T-helper 1 cell treated with Interleukin-12 subunit alpha and Interleukin-12 subunit beta and Interleukin-4 antibody, amounts not matched to agents 30 ng/mL and 1 ng/mL, for 36 hours (primary cell): ENCODE measurements around the gene ZBTB39. TPM values are rescaled to one million over a fixed set of nuclear protein-coding genes. Genes with fewer than 3 reads are reported as not detected.
"Not testable (repeated sequence)": the region's sequence is repeated elsewhere in the genome, so short reads cannot be mapped to it uniquely, and the experiment has no call there.

Experiments used
- intact Hi-C: fragments of 100-400 bp; cut with micrococcal nuclease; formaldehyde crosslinking; loops from one replicate; pipeline ENCODE4 v1.15.1; 2024
- total RNA-seq: library from RNA; stranded (reverse); gene quantifications from 2 replicates; pipeline ENCODE4 v1.2.3, GENCODE V29; 2022

The ZBTB39 gene
- total RNA-seq, 1 donor from 2014 or later, result 9.7 TPM

- intact Hi-C loops, result no loop called here
These were observed 27.1 kb upstream of the ZBTB39 start for GRCh38 chr12:57033431-57033830.

GRCh38 chr12:57031789-57032188, 25.4 kb upstream of the ZBTB39 start:
- intact Hi-C loops, result loop anchor here (1.0 kb wide), 2 partner anchors 23 to 33 kb away; no protein-coding TSS in a partner anchor

- intact Hi-C loops, result loop anchor here (1.0 kb wide), 2 partner anchors 23 to 33 kb away; no protein-coding TSS in a partner anchor
These were observed 24.9 kb upstream of the ZBTB39 start for GRCh38 chr12:57031138-57031725.

GRCh38 chr12:57029457-57029856, 23.1 kb upstream of the ZBTB39 start:
- intact Hi-C loops, result no loop called here

- intact Hi-C loops, result no loop called here
These were observed 21.4 kb upstream of the ZBTB39 start for GRCh38 chr12:57027805-57028153.

- intact Hi-C loops, result no loop called here
These were observed 20.9 kb upstream of the ZBTB39 start for GRCh38 chr12:57027011-57027804.

- intact Hi-C loops, result no loop called here
These were observed 18.9 kb upstream of the ZBTB39 start for GRCh38 chr12:57025196-57025595.

GRCh38 chr12:57022324-57022723, 16.0 kb upstream of the ZBTB39 start:
- intact Hi-C loops, result not testable (repeated sequence)

GRCh38 chr12:57019983-57020719, 13.8 kb upstream of the ZBTB39 start:
- intact Hi-C loops, result no loop called here

- intact Hi-C loops, result no loop called here
These were observed 12.6 kb upstream of the ZBTB39 start for GRCh38 chr12:57018906-57019305.

- intact Hi-C loops, result not testable (repeated sequence)
These were observed 12.0 kb upstream of the ZBTB39 start for GRCh38 chr12:57018353-57018752.

- intact Hi-C loops, result no loop called here
These were observed 10.0 kb upstream of the ZBTB39 start, which contains the start of gene TAC3 for GRCh38 chr12:57016348-57016747. TSS of gene TAC3 (minus strand) at chr12:57016529. CDS start at chr12:57015797, 732 bp downstream.

GRCh38 chr12:57012600-57013465, 6.5 kb upstream of the ZBTB39 start:
- intact Hi-C loops, result no loop called here

GRCh38 chr12:57011438-57012424, 5.4 kb upstream of the ZBTB39 start:
- intact Hi-C loops, result no loop called here

- intact Hi-C loops, result no loop called here
These were observed 4.4 kb upstream of the ZBTB39 start for GRCh38 chr12:57010627-57011247.

- intact Hi-C loops, result no loop called here
These were observed 3.7 kb upstream of the ZBTB39 start for GRCh38 chr12:57009949-57010626.

- intact Hi-C loops, result loop anchor here (1.0 kb wide), 6 partner anchors 23 to 283 kb away; partner anchors contain the start of gene NACA
These were observed 1.8 kb upstream of the ZBTB39 start for GRCh38 chr12:57008178-57008577.

- intact Hi-C loops, result no loop called here
These were observed 596 bp upstream of the ZBTB39 start for GRCh38 chr12:57006809-57007475.
